Measurements from ENCODE around the gene CMSS1. TPM values are rescaled to one million over a fixed set of nuclear protein-coding genes. Genes with fewer than 3 reads are reported as not detected.

The CMSS1 gene
- total RNA-seq, 1 donor, result 8.6 TPM

DNA sequence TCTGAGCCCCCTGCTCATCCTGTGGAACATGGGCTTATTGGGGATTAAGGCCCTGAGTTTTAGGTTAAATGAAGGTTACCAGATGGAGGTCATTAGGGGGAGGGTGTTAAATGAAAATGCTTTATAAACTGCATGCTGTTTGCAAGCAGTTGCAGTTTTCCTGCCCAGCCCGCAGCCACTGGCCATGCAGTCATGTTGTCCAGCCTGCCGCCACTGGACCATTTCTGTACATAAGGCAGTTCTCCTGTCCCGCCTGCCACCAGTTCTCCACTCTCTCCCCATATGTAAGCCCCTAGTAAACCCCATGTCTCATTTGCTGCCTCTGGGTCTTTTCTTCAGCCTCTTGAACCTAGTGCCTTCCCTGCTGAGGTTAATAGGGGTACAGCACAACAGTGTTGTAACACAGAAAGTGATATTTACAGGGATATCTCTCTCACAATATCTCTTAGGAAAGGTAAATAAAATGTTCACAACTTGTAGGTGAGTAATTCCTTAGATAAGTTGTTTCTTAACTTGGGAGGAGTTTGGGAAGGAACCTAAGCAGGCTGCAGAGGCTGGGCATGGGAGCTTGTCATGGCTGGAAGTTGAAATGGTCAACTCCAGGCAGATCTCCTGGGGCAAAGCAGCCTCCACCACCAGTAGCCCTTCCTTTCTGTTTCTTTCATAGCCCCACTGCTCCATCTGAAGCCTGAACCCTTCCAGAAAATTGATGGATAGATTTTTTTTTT lies 148.2 kb downstream of the CMSS1 start:
- TF ChIP-seq, protein P1, sequence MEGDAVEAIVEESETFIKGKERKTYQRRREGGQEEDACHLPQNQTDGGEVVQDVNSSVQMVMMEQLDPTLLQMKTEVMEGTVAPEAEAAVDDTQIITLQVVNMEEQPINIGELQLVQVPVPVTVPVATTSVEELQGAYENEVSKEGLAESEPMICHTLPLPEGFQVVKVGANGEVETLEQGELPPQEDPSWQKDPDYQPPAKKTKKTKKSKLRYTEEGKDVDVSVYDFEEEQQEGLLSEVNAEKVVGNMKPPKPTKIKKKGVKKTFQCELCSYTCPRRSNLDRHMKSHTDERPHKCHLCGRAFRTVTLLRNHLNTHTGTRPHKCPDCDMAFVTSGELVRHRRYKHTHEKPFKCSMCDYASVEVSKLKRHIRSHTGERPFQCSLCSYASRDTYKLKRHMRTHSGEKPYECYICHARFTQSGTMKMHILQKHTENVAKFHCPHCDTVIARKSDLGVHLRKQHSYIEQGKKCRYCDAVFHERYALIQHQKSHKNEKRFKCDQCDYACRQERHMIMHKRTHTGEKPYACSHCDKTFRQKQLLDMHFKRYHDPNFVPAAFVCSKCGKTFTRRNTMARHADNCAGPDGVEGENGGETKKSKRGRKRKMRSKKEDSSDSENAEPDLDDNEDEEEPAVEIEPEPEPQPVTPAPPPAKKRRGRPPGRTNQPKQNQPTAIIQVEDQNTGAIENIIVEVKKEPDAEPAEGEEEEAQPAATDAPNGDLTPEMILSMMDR (IDR thresholded peaks at IDR 0.05; ENCODE audit: insufficient read depth, low read depth, low read length), result no peak
- H3K4me3 ChIP-seq (ENCODE audit: low read depth, low read length), result no peak overlapping the region
- DNase-seq (ENCODE audit: low read depth), result no peak

DNA sequence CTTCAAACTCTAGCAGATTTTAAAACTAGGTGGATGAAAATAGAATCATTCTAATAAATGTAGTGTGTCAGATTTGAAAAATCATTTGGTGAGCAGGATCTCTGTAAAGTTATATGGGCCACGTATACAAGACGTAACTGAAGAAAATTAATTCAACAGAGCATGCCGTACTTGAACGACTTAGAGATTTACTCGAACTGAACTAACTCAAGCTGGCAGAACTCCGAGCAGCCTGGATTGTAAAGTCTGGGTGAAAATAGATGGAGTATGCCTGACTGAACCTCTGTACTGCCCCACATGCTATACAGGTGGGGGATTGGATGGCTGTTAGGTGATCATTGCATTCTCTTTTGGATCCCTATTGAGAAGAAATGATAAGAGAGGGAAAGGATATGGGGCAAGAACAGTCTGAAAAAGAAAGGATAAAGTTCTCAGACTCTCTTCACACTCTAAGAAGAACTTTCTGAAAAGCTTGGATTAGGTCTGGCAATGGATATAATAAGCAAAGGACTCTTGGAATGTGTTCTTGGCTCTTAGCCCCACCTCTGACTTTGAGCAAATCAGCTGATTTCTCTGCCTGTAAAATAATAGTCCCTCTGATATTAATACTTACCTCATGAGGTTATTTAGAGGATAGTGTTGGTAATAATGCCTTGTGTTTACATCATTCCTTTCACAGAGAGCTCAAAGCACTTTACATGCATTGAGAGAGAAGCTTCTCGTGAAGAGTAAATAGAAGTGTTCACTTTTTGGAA lies 149.2 kb downstream of the CMSS1 start:
- no peak overlapping the region for H3K4me3 ChIP-seq (ENCODE audit: low read depth, low read length)
- TF ChIP-seq, protein P1 (IDR thresholded peaks at IDR 0.05; ENCODE audit: insufficient read depth, low read depth, low read length), result no peak
- peak; percentile 69 for DNase-seq (ENCODE audit: low read depth)

DNA sequence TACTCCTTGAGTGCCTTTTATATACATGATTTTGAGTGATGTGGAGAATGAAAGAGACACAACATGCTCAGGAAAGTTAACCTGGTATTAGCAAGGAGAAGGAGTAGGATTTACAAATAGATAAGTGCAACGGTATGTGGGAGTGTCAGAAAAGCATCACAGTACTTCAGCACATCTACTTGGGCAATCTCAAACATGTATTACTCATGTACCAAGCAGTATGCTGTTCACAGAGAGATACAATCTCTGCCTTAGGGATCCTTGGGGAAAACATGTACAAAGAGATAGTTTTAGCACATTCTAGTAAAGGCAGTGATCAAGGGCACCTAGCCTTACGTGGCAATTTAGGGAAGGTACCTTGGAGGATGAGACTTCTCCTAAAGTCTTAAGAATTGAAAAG lies 150.1 kb downstream of the CMSS1 start:
- peak; percentile 81 for DNase-seq (ENCODE audit: low read depth)
- TF ChIP-seq, protein P1 (IDR thresholded peaks at IDR 0.05; ENCODE audit: insufficient read depth, low read depth, low read length), result no peak

DNA sequence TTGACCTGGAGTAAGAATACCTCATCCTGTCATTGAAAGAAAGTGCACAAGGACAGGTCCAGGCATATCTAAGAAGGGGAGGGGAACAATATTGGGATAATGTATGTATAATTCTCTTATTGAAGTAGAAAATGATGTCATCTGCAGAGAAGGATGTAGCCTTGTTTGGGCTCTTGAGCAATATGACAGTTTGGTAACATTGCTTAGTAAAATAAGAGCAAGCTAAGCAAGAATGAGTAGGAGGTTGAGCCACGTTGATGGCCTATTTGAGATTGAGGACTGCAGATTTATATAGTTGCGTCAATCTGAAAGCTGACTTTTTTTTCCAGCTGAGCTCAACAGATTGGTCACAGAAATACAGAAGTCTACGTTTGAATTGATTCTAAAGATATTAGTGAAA lies 151.5 kb downstream of the CMSS1 start:
- TF ChIP-seq, protein P1 (IDR thresholded peaks at IDR 0.05; ENCODE audit: insufficient read depth, low read depth, low read length), result no peak
- DNase-seq (ENCODE audit: low read depth), result peak; percentile 57
- no peak overlapping the region for H3K4me3 ChIP-seq (ENCODE audit: low read depth, low read length)

More for the DNA sequence above, 150.1 kb downstream of the CMSS1 start:
- H3K4me3 ChIP-seq (ENCODE audit: low read depth, low read length), result no peak overlapping the region

DNA sequence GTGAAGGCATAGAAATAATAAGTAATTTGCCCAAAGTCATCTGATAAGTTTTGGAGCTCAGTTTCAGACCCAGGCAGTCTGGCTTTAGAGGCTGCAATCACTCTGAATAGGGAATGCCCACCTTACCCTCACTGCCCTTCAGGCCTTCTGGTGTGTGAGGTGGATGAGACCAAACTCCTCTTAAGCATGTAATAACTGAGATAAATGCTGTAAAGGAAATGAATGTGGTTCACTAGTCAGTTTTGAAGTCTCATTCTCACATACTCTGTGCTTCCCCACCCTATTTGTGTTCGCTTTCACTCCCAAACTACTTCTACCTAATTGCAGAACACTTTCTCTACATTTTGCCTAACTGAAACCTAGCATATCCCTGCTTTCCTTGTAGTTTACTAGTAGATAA lies 152.5 kb downstream of the CMSS1 start:
- DNase-seq (ENCODE audit: low read depth), result no peak
- H3K4me3 ChIP-seq (ENCODE audit: low read depth, low read length), result no peak overlapping the region
- TF ChIP-seq, protein P1 (IDR thresholded peaks at IDR 0.05; ENCODE audit: insufficient read depth, low read depth, low read length), result no peak

DNA sequence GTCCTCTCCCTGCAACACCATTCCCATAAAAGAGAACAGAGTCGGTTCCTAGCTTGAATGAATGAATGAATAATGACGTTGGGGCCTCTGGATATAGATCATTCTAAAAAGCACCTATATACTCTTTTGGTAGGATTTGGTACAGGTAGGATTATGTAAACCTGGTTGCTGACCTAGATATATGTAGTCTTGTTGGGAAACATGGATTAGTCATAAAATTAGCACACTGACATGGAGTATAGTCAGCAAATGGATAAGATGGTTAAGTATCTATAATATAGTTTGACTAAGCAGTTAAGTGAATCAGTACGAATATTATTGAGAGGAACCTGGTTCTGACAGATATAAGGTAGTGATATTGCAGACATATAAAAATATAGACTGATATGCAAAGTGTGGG lies 154.1 kb downstream of the CMSS1 start:
- no peak for DNase-seq (ENCODE audit: low read depth)
- TF ChIP-seq, protein P1 (IDR thresholded peaks at IDR 0.05; ENCODE audit: insufficient read depth, low read depth, low read length), result no peak
- H3K4me3 ChIP-seq (ENCODE audit: low read depth, low read length), result no peak overlapping the region

Data from fibroblast of villous mesenchyme (primary cell).